ENCODE results near the gene SLC25A39. TPM values are rescaled to one million over a fixed set of nuclear protein-coding genes. Genes with fewer than 3 reads are reported as not detected.

Gene SLC25A39
- total RNA-seq, 1 experiment from 2014 or later, result 249 TPM

GRCh38 chr17:44307387-44308186 is 17.0 kb downstream of the SLC25A39 start:
- in situ Hi-C loops (cut with HindIII; ENCODE audit: low pct_unique_long_range_greater_than_20kb, low sequenced_read_pairs), result no loop called here
- DNase-seq (ENCODE audit: low read depth), result peak; percentile 52

GRCh38 chr17:44304651-44305050 is 20.0 kb downstream of the SLC25A39 start:
- in situ Hi-C loops (cut with HindIII; ENCODE audit: low pct_unique_long_range_greater_than_20kb, low sequenced_read_pairs), result no loop called here
- no peak for DNase-seq (ENCODE audit: low read depth)

GRCh38 chr17:44297975-44298374 is 26.6 kb downstream of the SLC25A39 start:
- DNase-seq (ENCODE audit: low read depth), result no peak
- in situ Hi-C loops (cut with HindIII; ENCODE audit: low pct_unique_long_range_greater_than_20kb, low sequenced_read_pairs), result no loop called here

DNA sequence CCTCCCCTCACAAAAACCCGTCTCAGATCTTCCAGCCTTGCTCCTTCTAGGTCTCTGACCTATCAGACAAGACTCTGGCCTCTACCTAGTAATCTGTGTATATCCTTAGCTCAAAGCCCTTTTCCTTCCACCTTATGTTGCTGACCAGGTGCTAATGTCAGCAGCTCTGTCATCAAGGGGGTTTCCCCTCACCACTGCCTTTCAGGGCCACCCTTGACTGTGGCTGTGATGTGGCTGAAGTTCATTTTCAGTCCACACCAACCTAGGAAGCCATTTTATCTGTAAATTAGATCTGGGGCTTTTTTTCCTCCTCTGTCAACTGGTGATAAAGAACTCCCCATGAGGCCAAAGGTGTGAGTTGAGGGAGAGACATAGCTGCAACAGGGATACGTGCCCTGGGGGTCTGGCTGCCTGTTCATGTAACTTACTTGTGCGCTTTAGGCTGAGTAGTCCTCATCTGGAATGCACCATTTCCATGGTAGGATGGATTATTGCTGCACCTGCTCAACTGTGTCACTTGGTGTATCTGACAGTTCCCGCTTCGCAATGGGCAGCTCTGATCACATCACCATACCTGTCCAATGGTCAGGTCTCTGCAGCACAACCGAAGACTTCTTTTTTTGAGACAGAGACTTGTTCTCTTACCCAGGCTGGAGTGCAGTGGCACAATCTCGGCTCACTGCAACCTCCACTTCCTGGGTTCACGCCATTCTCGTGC is 31.0 kb downstream of the SLC25A39 start:
- in situ Hi-C loops (cut with HindIII; ENCODE audit: low pct_unique_long_range_greater_than_20kb, low sequenced_read_pairs), result no loop called here
- no peak for DNase-seq (ENCODE audit: low read depth)

GRCh38 chr17:44287651-44288050 is 37.0 kb downstream of the SLC25A39 start:
- in situ Hi-C loops (cut with HindIII; ENCODE audit: low pct_unique_long_range_greater_than_20kb, low sequenced_read_pairs), result no loop called here
- DNase-seq (ENCODE audit: low read depth), result no peak

GRCh38 chr17:44284024-44284400 is 40.6 kb downstream of the SLC25A39 start:
- in situ Hi-C loops (cut with HindIII; ENCODE audit: low pct_unique_long_range_greater_than_20kb, low sequenced_read_pairs), result no loop called here
- DNase-seq (ENCODE audit: low read depth), result no peak

- no peak for DNase-seq (ENCODE audit: low read depth)
- in situ Hi-C loops (cut with HindIII; ENCODE audit: low pct_unique_long_range_greater_than_20kb, low sequenced_read_pairs), result no loop called here
These were observed 41.1 kb downstream of the SLC25A39 start for GRCh38 chr17:44283344-44284023.

GRCh38 chr17:44282264-44282663 is 42.4 kb downstream of the SLC25A39 start:
- in situ Hi-C loops (cut with HindIII; ENCODE audit: low pct_unique_long_range_greater_than_20kb, low sequenced_read_pairs), result no loop called here
- DNase-seq (ENCODE audit: low read depth), result no peak

DNA sequence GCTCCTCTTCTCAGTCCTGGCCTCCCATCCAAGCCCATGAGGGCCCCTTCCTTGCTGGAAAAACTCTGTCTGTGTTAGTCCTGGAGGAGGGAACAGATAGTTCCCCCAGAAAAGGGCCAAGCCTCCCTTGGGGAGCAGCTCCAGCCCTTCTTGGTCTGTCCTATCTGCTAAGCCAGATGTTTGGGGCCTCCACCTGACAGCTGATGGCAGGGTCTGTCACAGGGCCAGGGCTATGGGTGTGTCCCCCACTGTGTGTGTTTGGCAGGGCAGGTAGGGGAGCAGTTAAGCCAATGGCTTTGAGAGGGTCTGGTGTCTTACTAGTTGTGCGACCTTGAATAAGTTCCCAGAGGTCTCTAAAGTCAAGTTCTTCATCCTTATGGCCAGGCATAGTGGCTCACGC is 43.1 kb downstream of the SLC25A39 start:
- DNase-seq (ENCODE audit: low read depth), result no peak
- in situ Hi-C loops (cut with HindIII; ENCODE audit: low pct_unique_long_range_greater_than_20kb, low sequenced_read_pairs), result no loop called here

DNA sequence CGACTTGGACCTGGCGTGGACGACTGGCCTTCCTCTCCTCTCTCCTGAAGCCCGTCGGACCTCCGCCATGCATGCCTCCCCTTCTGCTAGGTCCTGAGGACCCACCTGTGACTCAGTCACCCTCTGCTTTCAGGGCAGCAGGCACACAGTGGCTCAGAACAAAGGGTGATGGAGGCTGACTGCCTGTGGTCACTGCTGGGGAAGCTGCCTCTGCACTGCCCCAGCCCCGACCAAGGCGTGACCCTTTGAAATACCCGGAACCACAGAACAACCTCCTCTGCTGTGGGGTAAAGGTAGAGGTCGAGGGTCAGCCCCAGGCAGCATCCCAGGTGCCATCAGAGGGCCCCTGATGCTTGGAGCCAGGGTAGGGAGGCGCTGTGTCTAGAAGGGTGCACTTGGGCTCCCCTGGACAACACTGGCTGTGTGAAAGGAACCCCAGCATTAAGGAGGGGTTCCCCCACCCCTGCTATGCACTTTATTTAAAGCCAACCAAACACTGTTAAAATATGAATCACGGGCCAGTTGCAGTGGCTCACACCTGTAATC is 44.2 kb downstream of the SLC25A39 start:
- in situ Hi-C loops (cut with HindIII; ENCODE audit: low pct_unique_long_range_greater_than_20kb, low sequenced_read_pairs), result no loop called here
- no peak for DNase-seq (ENCODE audit: low read depth)

- in situ Hi-C loops (cut with HindIII; ENCODE audit: low pct_unique_long_range_greater_than_20kb, low sequenced_read_pairs), result no loop called here
- peak; percentile 56 for DNase-seq (ENCODE audit: low read depth)
These were observed 44.8 kb downstream of the SLC25A39 start for GRCh38 chr17:44279666-44280391.

DNA sequence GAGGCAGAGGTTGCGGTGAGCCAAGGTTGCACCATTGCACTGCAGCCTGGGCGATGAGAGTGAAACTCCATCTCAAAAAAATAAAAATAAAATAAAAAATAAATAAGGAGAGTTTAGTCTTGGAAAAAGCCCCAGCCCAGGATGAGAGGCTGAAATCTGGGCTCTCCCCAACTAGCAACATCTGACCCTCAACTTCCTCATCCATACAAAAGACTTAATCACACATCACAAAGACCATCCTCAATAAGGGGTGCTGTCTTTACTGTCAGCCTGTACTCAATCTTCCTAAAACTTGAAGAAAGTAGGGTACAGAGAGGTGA is 45.3 kb downstream of the SLC25A39 start:
- no peak for DNase-seq (ENCODE audit: low read depth)
- in situ Hi-C loops (cut with HindIII; ENCODE audit: low pct_unique_long_range_greater_than_20kb, low sequenced_read_pairs), result no loop called here

DNA sequence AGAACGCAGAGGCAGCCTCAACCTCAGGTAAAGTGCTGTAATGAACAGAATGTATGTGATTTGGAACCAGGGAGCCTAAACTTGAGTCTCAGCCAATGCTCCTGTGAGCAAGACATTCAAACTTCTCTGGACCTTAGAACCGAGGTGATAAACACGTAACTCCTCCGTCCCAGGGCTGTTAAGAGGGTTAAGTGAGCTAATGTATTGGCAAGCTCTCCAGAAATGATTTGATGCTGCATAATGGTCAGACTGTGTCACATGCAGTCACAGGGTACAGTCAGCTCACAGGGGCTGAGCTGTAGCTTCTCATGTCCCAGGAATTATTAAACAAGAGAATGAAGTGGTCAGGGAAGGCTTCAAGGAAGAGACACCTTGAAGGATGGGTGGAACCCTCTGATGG is 46.6 kb downstream of the SLC25A39 start:
- in situ Hi-C loops (cut with HindIII; ENCODE audit: low pct_unique_long_range_greater_than_20kb, low sequenced_read_pairs), result no loop called here
- DNase-seq (ENCODE audit: low read depth), result no peak

DNA sequence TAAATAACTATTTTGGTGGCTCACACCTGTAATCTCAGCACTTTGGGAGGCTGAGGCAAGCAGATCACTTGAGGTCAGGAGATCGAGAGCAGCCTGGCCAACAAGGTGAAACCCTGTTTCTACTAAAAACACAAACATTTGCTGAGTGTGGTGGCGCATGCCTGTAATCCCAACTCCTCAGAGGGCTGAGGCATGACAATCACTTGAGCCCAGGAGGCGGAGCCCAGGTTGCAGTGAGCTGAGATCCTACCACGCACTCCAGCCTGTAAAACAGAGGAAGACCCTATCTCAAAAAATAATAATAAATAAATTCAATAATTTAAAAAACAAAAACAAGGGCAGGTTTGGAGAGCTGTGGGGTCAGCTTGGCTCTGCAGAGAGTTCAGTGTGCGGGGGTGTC is 51.0 kb downstream of the SLC25A39 start:
- DNase-seq (ENCODE audit: low read depth), result no peak
- in situ Hi-C loops (cut with HindIII; ENCODE audit: low pct_unique_long_range_greater_than_20kb, low sequenced_read_pairs), result no loop called here

- in situ Hi-C loops (cut with HindIII; ENCODE audit: low pct_unique_long_range_greater_than_20kb, low sequenced_read_pairs), result no loop called here
- DNase-seq (ENCODE audit: low read depth), result no peak
These were observed 51.7 kb downstream of the SLC25A39 start for GRCh38 chr17:44272954-44273353.

GRCh38 chr17:44272321-44272951 is 52.2 kb downstream of the SLC25A39 start:
- DNase-seq (ENCODE audit: low read depth), result no peak
- in situ Hi-C loops (cut with HindIII; ENCODE audit: low pct_unique_long_range_greater_than_20kb, low sequenced_read_pairs), result no loop called here

Measured in Caki2 (cell line).